GM19372 (cell line): ENCODE data around the gene RNF123.
A peak's percentile ranks its signal among the peaks of the same experiment; 100 is the strongest.

Experiments
- ATAC-seq: cut with Tn5 transposase; IDR thresholded peaks from one replicate; pipeline ENCODE4 v1.9.1; 2021; ENCODE audit warnings: mild to moderate bottlenecking, low read depth, moderate library complexity; ENCODE audit not compliant: unreplicated experiment

The RNF123 gene

DNA sequence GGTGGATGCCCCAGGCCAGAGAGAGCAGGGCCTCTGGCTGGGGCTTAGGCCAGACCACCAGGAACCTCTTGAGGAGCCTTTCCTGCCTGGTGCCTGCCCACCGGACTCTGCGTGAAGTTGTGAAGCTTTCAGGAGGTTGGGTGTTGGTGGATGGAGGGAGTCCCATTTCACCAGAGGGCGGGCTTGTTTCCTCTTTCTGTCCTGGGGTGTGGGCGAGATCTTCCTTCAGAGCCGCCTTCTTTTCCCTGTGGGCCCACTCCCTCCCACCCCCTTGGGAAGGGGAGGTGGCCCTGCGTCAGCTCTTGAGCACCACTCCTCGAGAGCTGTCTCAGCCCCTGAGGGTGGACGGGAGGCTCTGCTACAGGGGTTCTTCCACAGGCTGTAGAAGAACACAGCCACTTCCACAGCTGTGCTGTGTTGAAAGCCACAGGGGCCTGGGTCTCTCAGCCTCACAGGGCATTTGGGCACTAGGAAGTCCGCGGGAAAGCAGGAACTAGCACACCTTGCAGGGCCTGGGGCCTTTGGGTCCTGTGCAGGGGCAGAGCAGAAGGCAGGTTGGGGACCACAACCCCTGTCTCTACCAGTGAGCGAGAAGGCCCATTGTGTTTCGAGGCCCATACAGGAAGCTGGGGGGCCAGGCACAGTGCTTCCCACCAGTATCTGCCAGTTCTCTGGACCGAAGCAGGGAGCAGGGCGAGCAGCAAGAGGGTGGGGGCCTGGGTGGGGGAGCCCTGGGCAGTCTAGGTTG lies 28.0 kb downstream of the RNF123 start:
- no peak for ATAC-seq

DNA sequence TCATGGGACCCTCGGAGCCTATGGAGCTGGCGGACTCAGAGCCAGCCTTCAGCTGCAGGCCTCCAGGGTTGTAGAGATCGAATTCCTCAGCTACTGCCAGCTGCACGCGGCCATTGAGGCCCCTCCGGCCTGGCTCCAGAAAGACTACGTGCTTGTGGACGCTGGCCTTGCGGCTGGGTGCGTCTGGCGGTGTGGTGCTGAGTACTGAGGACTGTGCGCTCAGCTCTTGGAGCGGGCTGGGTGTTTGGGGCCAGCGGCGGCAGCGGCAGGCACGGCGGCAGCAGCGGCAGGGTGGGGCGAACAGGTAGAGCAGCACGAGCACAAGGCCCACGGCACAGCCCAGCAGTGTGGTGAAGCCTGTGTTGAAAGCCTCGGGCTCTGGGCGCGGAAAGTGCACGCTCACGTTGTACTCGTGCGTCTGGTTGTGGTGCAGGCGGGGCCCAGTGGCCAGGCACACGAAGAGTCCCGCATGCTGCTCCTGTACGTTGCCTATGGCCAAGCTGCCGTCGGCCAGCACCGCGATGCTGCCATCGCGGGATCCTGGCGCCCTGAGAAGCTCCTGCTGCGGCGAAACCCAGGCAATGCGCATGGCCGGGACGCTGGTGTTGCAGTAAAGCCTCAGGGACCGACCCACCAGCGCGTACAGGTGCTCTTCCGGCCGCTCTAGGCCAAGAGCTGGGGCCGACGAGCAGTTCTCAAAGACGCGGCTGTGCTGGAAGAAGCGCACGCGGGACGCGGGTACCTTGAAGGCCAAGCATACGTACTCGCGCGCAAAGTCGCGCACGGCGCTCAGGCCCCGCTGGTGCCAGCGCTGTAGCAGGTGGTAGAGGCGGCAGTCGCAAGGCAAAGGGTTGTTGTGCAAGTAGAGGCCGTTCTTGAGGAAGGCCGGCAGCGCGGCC lies 28.9 kb downstream of the RNF123 start:
- no peak for ATAC-seq

DNA sequence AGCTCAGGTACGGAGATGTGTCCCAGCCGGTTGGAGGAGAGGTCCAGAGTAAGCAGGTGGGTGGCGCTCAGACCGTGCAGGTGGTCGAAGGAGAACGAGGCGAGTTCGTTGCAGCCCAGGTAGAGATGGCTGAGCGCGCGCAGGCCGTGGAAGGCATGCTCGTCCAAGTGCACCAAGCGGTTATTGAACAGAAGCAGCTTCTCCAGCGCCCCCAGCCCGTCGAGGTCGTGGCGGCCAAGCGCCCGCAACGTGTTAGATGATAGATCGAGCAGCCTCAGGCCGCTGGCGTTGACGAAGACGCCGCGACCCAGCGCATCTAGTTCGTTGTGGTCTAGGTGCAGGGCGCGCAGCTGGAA lies 29.5 kb downstream of the RNF123 start:
- ATAC-seq: no peak

- peak; percentile 48 for ATAC-seq
Measured at GRCh38 chr3:49719214-49719884, 30.0 kb downstream of the RNF123 start, which contains the start of gene AMIGO3. TSS of gene AMIGO3 (minus strand) at chr3:49719684. CDS start at chr3:49719465, 219 bp downstream.

DNA sequence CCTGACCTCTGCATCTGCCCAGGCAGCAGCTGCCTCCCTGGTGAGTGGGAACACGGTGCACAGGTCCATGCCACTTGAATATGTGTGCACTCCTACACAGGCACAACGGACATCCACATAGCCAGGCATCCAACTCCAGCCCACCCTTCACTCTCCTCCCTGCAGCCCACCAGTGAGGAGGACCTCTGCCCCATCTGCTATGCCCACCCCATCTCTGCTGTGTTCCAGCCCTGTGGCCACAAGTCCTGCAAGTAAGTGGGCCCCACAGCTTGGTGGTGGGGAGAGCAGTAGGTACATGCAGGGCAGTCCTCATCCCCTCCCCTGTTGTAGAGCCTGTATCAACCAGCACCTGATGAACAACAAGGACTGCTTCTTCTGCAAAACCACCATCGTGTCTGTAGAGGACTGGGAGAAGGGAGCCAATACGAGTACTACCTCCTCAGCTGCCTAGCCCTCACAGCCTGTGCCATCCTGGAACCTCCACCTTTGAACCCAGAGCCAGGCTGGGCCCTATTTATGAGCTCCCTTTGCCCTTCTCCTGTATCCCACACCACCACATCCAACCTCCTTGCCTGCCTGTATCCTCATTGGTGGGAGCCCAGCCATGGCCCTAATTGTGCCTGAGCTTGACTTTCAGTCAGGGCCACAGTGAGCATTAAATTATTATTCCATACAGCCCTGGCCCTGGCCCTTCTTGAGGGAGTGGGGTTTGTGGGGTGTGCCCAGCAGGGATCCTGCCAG lies 31.7 kb downstream of the RNF123 start:
- no peak for ATAC-seq

DNA sequence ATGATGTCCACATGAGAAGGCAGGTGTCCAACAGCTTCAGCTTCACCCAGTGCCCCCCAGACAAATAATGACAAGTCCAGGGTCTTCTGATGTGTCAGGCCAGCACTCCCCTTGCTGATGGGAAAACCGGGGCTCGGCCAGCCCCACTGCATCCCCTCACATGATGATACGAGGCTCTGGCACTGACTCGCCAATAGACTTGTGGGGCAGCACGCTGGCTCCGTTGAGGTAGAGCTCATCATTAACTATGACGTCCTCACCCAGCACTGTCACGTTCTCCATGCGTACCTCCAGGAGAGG lies 32.2 kb downstream of the RNF123 start:
- no peak for ATAC-seq

DNA sequence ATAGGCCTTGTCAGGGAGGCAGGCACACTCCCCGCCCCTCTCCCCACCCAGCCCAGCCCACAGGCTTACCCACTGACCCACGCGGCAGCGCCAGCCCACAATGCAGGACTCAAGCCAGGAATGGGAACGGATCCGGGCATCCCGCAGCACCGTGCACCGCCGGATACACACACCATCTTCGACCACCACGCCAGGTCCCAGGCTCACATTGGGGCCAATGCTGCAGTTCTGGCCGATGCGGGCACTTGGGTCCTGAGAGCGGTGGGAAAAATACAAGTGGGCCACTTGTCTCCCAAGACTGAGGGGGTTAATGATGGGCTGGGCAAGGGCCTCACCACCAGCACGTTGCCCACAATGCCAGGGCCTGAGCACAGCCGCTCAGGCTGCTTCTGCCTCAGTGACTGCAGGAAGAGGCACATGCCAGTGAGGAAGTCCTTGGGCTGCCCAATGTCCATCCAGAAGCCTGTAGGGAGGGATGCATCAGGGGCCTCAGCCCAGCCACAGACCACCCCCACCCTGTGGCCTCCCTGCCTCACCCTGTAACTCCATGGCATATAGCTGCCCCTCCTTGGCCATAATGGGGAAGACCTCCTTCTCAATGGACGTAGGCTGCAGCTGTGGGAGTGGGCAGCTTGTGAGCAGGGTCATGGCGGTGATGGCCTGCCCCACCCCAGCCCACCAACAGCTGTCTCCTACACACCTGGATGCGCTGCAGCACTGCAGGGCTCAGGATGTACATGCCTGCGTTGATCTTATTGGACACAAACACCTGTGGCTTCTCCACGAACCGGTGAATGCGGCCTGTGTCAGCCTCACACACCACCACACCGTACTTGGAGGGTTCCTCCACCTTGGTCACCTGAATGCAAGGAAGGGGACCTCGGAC lies 32.8 kb downstream of the RNF123 start:
- no peak for ATAC-seq

GRCh38 chr3:49722896-49723295 lies 33.5 kb downstream of the RNF123 start:
- ATAC-seq: no peak

- ATAC-seq: no peak
Measured at GRCh38 chr3:49723296-49723627, 33.9 kb downstream of the RNF123 start.

DNA sequence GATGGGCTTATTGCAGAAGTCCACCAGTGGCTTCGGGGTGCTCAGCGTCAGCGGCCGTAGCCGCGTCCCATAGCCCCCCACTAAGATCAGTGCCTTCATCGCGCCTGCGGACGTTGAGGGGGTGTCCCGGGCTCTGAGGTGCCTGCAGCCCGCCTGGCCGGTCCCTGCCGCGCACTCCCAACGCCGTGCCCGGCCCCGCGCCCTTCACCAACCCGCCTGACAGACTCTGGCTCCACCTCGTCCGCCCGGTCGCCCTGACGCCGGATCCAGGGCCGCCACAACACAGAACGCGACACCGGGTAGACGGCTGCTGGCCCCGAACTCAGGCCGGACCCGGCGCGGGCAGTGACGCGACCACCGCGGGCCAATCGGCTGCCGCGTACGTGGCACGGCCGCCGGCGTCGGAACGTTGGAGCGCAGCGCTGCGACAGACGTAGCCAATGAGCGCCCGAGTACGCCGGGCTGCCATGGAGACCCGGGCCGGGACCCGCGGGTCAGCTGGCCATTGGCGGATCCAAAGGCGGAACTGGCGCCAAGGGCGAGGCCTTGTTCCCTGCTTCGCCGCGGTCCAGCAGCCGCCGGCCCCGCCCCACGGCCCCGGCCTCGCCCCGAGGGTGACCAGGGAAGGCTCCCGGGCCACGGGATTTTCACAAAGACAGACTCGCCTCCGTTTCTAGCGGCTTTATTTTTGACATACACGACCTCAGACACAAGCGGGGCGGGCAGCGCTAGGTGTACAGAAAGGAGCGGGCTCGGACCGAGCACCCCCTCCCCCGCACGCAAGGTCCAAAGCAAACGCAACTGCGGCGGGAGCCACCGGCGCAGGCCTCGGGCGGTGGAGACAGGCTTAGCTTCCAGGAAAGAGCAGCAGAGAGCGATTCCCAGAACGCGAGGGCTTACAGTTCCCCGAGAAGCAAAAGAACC lies 34.5 kb downstream of the RNF123 start, which contains the start of gene GMPPB:
Gene GMPPB (minus strand): TSS at position 324 of the 924 bp plus-strand sequence. CDS start 225 bp downstream, at position 99.
- peak; percentile 80 for ATAC-seq

DNA sequence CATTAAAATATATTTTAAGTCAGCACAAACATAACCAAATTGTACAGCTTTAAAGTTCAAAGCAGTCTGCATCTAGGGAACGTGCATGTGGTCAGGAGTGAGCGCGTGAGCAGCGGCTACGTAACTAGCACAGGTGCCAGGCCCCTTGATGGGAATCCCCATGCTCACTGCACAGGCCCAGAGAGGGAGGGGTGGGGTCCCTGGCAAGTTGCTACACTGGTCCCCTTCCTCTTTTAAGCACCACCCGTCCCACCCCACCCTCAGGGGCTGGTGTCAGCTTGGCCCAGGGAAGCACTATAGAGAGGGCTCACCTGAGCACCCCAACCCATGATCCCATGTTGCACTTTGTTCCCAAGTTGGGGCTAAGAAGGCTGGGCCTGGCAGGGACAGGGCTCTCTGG lies 35.2 kb downstream of the RNF123 start:
- no peak for ATAC-seq

- no peak for ATAC-seq
Measured at GRCh38 chr3:49725906-49726681, 36.7 kb downstream of the RNF123 start.

- no peak for ATAC-seq
Measured at GRCh38 chr3:49727154-49727923, 38.0 kb downstream of the RNF123 start.

DNA sequence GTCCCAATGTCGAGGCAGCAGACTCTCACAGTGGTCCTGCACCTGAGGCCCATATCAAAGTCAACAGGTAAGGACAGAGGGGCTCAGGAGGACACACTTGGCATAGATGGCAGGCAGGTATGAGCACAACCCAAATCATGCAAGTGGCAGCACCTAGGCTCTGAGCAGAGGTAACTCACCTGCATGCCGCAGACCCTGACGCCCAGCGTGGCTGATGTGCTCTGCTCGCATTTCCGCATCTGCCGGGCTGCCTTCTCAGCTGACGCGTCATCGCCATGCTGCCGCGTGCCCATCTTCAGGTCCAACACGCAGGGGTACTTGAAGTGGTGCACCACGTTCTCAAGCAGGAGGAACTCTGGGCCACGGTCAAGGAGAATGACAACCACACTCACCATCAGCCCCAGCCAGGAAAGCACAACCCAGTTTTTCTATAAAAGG lies 38.6 kb downstream of the RNF123 start:
- ATAC-seq: no peak

DNA sequence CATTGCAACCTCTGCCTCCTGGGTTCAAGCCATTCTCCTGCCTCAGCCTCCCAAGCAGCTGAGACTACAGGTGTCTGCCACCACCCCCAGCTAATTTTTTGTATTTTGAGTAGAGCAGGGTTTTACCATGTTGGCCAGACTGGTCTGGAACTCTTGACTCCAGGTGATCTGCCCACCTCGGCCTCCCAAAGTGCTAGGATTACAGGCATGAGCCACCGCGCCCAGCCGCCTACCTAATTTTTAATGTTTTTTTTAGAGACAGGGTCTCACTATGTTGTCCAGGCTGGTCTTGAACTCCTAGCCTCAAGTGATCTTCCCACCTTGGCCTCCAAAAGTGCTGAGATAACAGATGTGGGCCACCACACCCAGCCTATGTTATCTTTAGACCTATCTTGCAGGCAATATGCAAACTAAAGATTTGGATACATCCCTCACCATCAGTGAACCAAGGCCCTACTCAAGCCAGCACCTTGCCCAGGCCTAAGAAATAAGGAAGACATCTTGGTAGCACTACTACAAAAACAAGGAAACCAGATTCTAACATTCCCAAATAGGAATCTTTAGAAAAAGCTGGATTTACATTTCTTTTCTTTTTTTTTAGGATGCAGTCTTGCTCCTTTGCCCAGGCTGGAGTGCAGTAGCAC lies 40.7 kb downstream of the RNF123 start:
- ATAC-seq: no peak

DNA sequence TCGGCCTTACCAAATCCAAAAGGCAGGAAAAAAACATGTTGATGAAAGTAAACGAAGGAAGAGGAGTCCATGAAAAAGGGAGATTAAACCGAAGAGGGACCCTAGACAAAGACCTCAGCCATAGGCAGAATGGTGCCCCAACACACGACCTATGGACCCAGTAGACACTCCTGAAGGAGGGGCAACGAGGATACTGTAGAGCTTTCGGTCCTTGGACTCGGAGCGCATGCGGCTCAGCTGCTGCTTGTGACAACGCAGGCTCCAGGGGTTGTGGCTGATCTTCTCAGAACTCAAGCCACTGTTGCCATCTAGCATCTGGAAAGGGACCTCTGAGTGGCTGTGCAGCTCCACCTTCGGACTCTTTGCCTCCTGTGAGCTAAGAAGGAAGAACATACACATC lies 43.2 kb downstream of the RNF123 start:
- no peak for ATAC-seq

DNA sequence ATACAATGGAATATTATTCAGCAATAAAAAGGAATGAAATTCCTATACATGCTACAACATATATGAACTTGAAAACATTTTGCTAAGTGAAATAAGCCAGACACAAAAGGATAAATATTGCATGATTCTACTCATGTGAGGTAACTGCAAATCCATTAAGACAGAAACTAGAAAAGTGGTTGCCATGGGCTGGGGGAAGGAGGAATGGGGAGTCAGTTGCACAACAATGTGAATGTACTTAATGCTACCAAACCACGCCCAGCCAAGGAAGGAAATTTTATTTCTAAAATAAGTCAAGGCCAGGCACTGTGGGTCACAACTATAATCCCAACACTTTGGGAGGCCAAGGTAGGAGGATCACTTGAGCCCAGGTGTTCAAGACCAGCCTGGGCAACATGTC lies 44.2 kb downstream of the RNF123 start:
- ATAC-seq: no peak
